Upper lobe of left lung (tissue), 6 donors: ENCODE data around the gene SPATA17. TPM values are rescaled to one million over a fixed set of nuclear protein-coding genes. Genes with fewer than 3 reads are reported as not detected.

Experiments used
- ATAC-seq, 2 donors: fragments of 200-7000 bp; cut with Tn5 transposase; one replicate each; pipeline ENCODE4 v1.9.1; 2022; ENCODE audit warnings: mild to moderate bottlenecking in 2 of 2, moderate library complexity in 2 of 2; ENCODE audit not compliant: low FRiP score in 2 of 2
- DNase-seq, 2 donors: peaks; one replicate each; pipeline ENCODE4 v3.0.0-alpha.2; 2019 to 2020
- H3K27ac ChIP-seq, 4 donors: fragments of 200-600 bp; sonication (generic); one replicate each; pipeline ENCODE4 v1.5.1; 2016 to 2019
- H3K27me3 ChIP-seq, 4 donors: fragments of 200-600 bp; sonication (generic); one replicate each; pipeline ENCODE4 v1.5.1; 2017 to 2019
- H3K36me3 ChIP-seq, 4 donors: fragments of 200-600 bp; sonication (generic); one replicate each; pipeline ENCODE4 v1.5.1; 2016 to 2019
- H3K4me1 ChIP-seq, 4 donors: fragments of 200-600 bp; sonication (generic); one replicate each; pipeline ENCODE4 v1.5.1; 2018 to 2019
- H3K4me3 ChIP-seq, 4 donors: fragments of 200-600 bp; sonication (generic); one replicate each; pipeline ENCODE4 v1.5.1; 2017 to 2019; ENCODE audit warnings: mild to moderate bottlenecking in 2 of 4, moderate library complexity in 1 of 4
- H3K9me3 ChIP-seq, 4 donors: fragments of 200-600 bp; sonication (generic); one replicate each; pipeline ENCODE4 v1.5.1; 2018 to 2019
- EP300 ChIP-seq, 4 donors: sonication (generic); formaldehyde crosslinking; IDR thresholded peaks; one replicate each; pipeline ENCODE4 v1.5.1; 2017; ENCODE audit warnings: antibody characterized with exemption in 4 of 4, control low read depth in 2 of 4
- POLR2A ChIP-seq, 4 donors: fragments of 450-650 bp; IDR thresholded peaks; one replicate each; pipeline ENCODE4 v1.5.1; 2016 to 2017; ENCODE audit warnings: antibody characterized with exemption in 4 of 4, mild to moderate bottlenecking in 2 of 4
- POLR2AphosphoS5 ChIP-seq, 2 donors: sonication (generic); formaldehyde crosslinking; IDR thresholded peaks; one replicate each; pipeline ENCODE4 v1.5.1; 2017; ENCODE audit warnings: antibody characterized with exemption in 2 of 2
- WGBS, 2 donors: methylation state at CpG; one replicate each; pipeline ENCODE4 v1.1.5; 2017 to 2018; 5-methylcytosine and 5-hydroxymethylcytosine counted together
- total RNA-seq, 6 donors: library from RNA; depleted of rRNA in 4 of 6; stranded (reverse); fragments of >200 nt in 4 of 6; gene quantifications; one replicate each; pipeline versions ENCODE4 v1.1.0 to v1.2.1, GENCODE V29; 2016 to 2021
- TF ChIP-seq, protein P1 (sequence below), 6 experiments: fragments of 450-650 bp in 4 of 6; fragments of 200-600 bp in 2 of 6; sonication (generic) in 2 of 6; IDR thresholded peaks; one replicate each; pipeline ENCODE4 v1.5.1; 2016 to 2019; ENCODE audit warnings: antibody characterized with exemption in 6 of 6
- donor health status: DM: no; HTN: no; CAD: no; lungs with moderate emphysema.
- donor health status: DM: no; HTN: yes; CAD: no; lungs with severe emphysema.

SPATA17 gene
- total RNA-seq, 6 donors from 2014 or later, result 0.63 to 17.0 (median 1.6) TPM

DNA sequence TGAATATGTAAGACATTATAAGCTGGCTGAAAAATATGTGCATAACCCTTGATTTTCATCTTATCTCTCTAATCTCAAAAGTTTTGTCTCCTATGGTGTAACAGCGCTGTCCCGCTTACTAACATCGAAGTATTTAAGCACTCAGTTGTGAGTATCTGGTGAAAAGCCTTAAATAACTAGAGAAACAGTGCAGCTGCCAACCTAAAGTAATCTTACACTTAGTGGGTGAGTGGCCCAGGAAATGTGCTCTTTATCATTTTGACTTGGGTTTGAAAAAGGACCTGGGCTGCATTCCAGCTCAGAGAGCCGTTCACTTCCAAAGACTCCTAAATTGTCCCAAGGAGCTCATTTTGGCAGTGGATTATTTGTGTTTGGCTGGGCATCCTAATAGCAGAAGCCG is 225.9 kb downstream of the SPATA17 start:
- H3K27ac ChIP-seq, result no peak overlapping the region
- 27 to 35% methylated on average over 5 of the region's 5 CpGs for WGBS, 2 donors
- DNase-seq, result no peak
- no peaks in the 10 kb centered on the region for H3K9me3 ChIP-seq
- no peaks in the 10 kb centered on the region for H3K27me3 ChIP-seq
- ATAC-seq, result no peak
- no peaks in the 10 kb centered on the region for H3K36me3 ChIP-seq
- no peaks in the 10 kb centered on the region for H3K4me1 ChIP-seq
- TF ChIP-seq, protein P1, sequence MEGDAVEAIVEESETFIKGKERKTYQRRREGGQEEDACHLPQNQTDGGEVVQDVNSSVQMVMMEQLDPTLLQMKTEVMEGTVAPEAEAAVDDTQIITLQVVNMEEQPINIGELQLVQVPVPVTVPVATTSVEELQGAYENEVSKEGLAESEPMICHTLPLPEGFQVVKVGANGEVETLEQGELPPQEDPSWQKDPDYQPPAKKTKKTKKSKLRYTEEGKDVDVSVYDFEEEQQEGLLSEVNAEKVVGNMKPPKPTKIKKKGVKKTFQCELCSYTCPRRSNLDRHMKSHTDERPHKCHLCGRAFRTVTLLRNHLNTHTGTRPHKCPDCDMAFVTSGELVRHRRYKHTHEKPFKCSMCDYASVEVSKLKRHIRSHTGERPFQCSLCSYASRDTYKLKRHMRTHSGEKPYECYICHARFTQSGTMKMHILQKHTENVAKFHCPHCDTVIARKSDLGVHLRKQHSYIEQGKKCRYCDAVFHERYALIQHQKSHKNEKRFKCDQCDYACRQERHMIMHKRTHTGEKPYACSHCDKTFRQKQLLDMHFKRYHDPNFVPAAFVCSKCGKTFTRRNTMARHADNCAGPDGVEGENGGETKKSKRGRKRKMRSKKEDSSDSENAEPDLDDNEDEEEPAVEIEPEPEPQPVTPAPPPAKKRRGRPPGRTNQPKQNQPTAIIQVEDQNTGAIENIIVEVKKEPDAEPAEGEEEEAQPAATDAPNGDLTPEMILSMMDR (IDR thresholded peaks at IDR 0.05), result no peak
- no peak for TF ChIP-seq POLR2A (IDR thresholded peaks at IDR 0.05)
- TF ChIP-seq EP300 (IDR thresholded peaks at IDR 0.05), result no peak
- no peak for TF ChIP-seq POLR2AphosphoS5 (IDR thresholded peaks at IDR 0.05)
- no peak overlapping the region for H3K4me3 ChIP-seq

- DNase-seq (no peak), ATAC-seq (no peak)
- Histone ChIP-seq H3K4me1 (no peaks in the 10 kb centered on the region), H3K36me3 (no peaks in the 10 kb centered on the region), H3K27ac (no peak overlapping the region), H3K27me3 (no peaks in the 10 kb centered on the region), H3K9me3 (no peaks in the 10 kb centered on the region), H3K4me3 (no peak overlapping the region)
- 58 to 78% methylated on average over 1 of the region's 1 CpG for WGBS, 2 donors
- no peak for TF ChIP-seq EP300 (IDR thresholded peaks at IDR 0.05)
- TF ChIP-seq, protein P1 (IDR thresholded peaks at IDR 0.05), result no peak
- TF ChIP-seq POLR2A (IDR thresholded peaks at IDR 0.05), result no peak
- no peak for TF ChIP-seq POLR2AphosphoS5 (IDR thresholded peaks at IDR 0.05)
These were observed 230.5 kb downstream of the SPATA17 start for GRCh38 chr1:217861658-217862057.

DNA sequence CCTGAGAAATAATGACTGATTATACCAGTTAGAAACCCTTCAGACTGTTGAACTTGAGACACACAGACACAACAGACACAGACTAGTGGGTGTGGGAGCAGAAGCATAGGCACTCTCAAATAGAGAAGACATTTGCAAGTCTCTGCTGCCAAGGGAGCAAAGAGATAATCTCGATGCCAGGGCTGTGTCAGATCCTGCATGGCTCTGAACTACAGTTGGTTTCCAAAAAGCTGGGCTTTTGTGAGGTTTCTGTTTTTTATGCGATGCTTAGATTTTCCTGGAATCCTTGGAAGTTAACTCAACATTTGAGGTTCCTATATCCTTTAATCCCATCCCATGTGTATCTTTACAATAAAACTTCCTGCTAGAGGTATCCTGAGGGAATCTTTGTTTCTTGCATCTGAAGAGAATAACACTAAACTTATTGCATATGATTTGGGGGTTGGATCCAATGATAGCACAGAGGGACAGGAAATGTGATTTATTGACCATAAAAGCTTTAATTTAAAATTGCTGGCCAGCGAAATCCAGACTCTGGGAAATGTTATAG is 236.4 kb downstream of the SPATA17 start:
- TF ChIP-seq, protein P1 (IDR thresholded peaks at IDR 0.05), result no peak
- TF ChIP-seq POLR2A (IDR thresholded peaks at IDR 0.05), result no peak
- no peak for TF ChIP-seq POLR2AphosphoS5 (IDR thresholded peaks at IDR 0.05)
- no peak for TF ChIP-seq EP300 (IDR thresholded peaks at IDR 0.05)
- no peaks in the 10 kb centered on the region for H3K4me1 ChIP-seq
- no peaks in the 10 kb centered on the region for H3K36me3 ChIP-seq
- no peak for ATAC-seq
- no peak for DNase-seq
- no peak overlapping the region for H3K4me3 ChIP-seq
- no peaks in the 10 kb centered on the region for H3K9me3 ChIP-seq
- H3K27ac ChIP-seq, result no peak overlapping the region
- H3K27me3 ChIP-seq, result no peaks in the 10 kb centered on the region
- 71 to 75% methylated on average over 3 of the region's 3 CpGs for WGBS, 2 donors

- 90 to 92% methylated on average over 2 of the region's 2 CpGs for WGBS, 2 donors
- Histone ChIP-seq H3K4me3 (no peak overlapping the region), H3K36me3 (no peaks in the 10 kb centered on the region), H3K4me1 (no peaks in the 10 kb centered on the region), H3K27ac (no peak overlapping the region), H3K9me3 (no peaks in the 10 kb centered on the region), H3K27me3 (no peaks in the 10 kb centered on the region)
- no peak for TF ChIP-seq POLR2AphosphoS5 (IDR thresholded peaks at IDR 0.05)
- TF ChIP-seq POLR2A (IDR thresholded peaks at IDR 0.05), result no peak
- DNase-seq, result no peak
- ATAC-seq, result no peak
These were observed 240.8 kb downstream of the SPATA17 start for GRCh38 chr1:217871955-217872354.

GRCh38 chr1:217875229-217875628 is 244.1 kb downstream of the SPATA17 start:
- Histone ChIP-seq H3K27me3 (no peaks in the 10 kb centered on the region), H3K9me3 (no peaks in the 10 kb centered on the region), H3K4me3 (no peak overlapping the region), H3K27ac (no peak overlapping the region), H3K4me1 (no peaks in the 10 kb centered on the region), H3K36me3 (no peaks in the 10 kb centered on the region)
- DNase-seq (no peak), ATAC-seq (no peak)
- no peak for TF ChIP-seq EP300 (IDR thresholded peaks at IDR 0.05)
- TF ChIP-seq POLR2AphosphoS5 (IDR thresholded peaks at IDR 0.05), result no peak
- no peak for TF ChIP-seq POLR2A (IDR thresholded peaks at IDR 0.05)
- TF ChIP-seq, protein P1 (IDR thresholded peaks at IDR 0.05), result no peak
